Motor neuron (in vitro differentiated cells): ENCODE results near the gene ADAM12. TPM values are rescaled to one million over a fixed set of nuclear protein-coding genes. Genes with fewer than 3 reads are reported as not detected.

Source experiments
- ATAC-seq, 8 experiments: fragments of 200-7000 bp; cut with Tn5 transposase; replicated peaks in 6 of 8; 2 replicates each; pipeline ENCODE4 v1.8.0; 2021; ENCODE audit warnings: mild to moderate bottlenecking in 8 of 8, moderate library complexity in 8 of 8
- H3K27ac ChIP-seq, 2 donors: fragments of 250-450 bp; sonication (Bioruptor Pico); 2 replicates each; pipeline ENCODE4 v1.9.0; 2021; ENCODE audit warnings: antibody characterized with exemption in 2 of 2, mild to moderate bottlenecking in 2 of 2, moderate library complexity in 1 of 2
- H3K4me1 ChIP-seq, 2 donors: fragments of 250-450 bp; sonication (Bioruptor Pico); replicated peaks in 1 of 2; 2 replicates each; pipeline ENCODE4 v1.6.1; 2021; ENCODE audit warnings: antibody characterized with exemption in 2 of 2, mild to moderate bottlenecking in 2 of 2, moderate library complexity in 1 of 2
- H3K4me3 ChIP-seq, 5 donors: fragments of 250-450 bp; sonication (Bioruptor Pico); 2 replicates each; pipeline ENCODE4 v1.9.0; 2021; ENCODE audit warnings: antibody characterized with exemption in 5 of 5, mild to moderate bottlenecking in 5 of 5, moderate library complexity in 4 of 5
- WGBS, 10 experiments: fragments of 450-650 bp; shearing (Covaris generic); methylation state at CpG; one replicate each; pipeline ENCODE4 v1.0.0; 2022; 5-methylcytosine and 5-hydroxymethylcytosine counted together
- in situ Hi-C, 9 experiments: fragments of 400-800 bp; cut with MboI; loops; one replicate each; pipeline ENCODE4 v1.15.0; 2021; ENCODE audit warnings: low sequenced_read_pairs in 9 of 9, low pct_unique_long_range_greater_than_20kb in 2 of 9; ENCODE audit not compliant: unreplicated experiment in 9 of 9
- total RNA-seq, 8 experiments: library from RNA; unstranded; fragments of 300-600 nt; gene quantifications; 2 replicates each; pipeline versions ENCODE4 v1.2.3 to v1.2.4, GENCODE V29; 2022

Gene ADAM12
- total RNA-seq, 8 experiments from 2014 or later, result 0.63 to 62.9 (median 5.5) TPM

- 0 to 92% (median 67%) methylated on average over 1 to 5 of the region's 5 CpGs; no CpG with 5 or more reads in 3 of the 10 experiments for WGBS, 10 experiments
- Histone ChIP-seq H3K4me1 (peaks cover 5 to 9% of the 10 kb centered on the region in 2 donors), H3K4me3 (no peak overlapping the region), H3K27ac (no peak overlapping the region)
- ATAC-seq, result no peak
- in situ Hi-C loops, result no loop called here
These were observed 227.7 kb downstream of the ADAM12 start for GRCh38 chr10:126160571-126160970.

DNA sequence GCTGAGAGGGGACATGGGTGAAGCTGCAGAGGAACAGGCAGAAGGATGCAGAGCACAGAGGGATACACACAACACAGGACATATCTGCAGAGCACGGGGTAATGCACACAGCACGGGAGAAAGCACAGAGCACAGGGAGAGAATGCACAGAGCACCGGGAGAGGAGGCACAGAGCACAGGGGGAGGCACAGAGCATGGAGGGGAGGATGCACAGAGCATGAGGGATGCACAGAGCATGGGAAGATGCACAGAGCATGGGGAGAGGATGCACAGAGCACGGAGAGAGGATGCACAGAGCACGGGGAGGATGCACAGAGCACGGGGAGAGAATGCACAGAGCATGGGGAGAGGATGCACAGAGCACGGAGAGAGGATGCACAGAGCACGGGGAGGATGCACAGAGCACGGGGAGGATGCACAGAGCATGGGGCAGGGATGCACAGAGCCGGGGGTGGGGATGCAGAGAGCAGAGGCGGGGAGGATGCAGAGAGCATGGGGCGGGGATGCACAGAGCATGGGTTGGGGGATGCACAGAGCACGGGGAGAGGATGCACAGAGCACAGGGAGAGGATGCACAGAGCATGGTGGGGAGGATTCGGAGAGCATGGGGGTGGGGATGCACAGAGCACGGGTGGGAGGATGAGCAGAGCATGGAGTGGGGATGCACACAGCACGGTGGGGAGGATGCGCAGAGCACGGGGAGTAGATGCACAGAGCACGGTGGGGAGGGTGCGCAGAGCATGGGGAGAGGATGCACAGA is 230.0 kb downstream of the ADAM12 start:
- WGBS, 10 experiments, result 32 to 80% (median 40%) methylated on average over 1 to 5 of the region's 20 CpGs; no CpG with 5 or more reads in 5 of the 10 experiments
- Histone ChIP-seq H3K27ac (no peak overlapping the region), H3K4me1 (peaks cover 5 to 11% of the 10 kb centered on the region in 2 donors), H3K4me3 (no peak overlapping the region)
- in situ Hi-C loops, result no loop called here
- peak in 4 of 8 experiments; percentile 64 to 73 (median 71) for ATAC-seq

DNA sequence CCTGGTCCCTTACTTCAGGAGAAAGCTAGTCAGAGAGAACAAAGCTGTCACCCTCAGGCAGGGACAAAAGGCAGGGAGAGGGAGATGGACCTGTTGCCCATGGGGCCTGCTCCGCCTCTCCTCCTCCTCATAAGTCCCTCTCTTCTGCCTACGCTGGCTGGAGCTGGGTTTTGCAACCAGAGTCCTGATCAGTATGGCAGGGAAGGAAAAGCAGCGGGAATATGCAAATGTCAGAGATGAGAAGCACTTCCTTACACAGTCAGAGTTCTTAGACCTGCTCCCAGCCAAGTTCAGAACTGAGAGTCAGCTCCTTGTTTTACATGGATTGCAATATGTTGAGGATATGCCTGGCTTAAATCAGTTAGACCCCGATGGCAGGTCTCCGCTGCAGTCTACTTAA is 231.1 kb downstream of the ADAM12 start:
- in situ Hi-C loops, result no loop called here
- Histone ChIP-seq H3K4me3 (no peak overlapping the region), H3K4me1 (peaks cover 5 to 11% of the 10 kb centered on the region in 2 donors), H3K27ac (no peak overlapping the region)
- WGBS, 10 experiments, result 50 to 100% (median 62%) methylated on average over 1 to 5 of the region's 5 CpGs; no CpG with 5 or more reads in 7 of the 10 experiments
- ATAC-seq, result peak in 7 of 8 experiments; percentile 25 to 67 (median 57)

GRCh38 chr10:126156503-126156902 is 231.8 kb downstream of the ADAM12 start:
- H3K4me3 ChIP-seq, result no peak overlapping the region
- in situ Hi-C loops, result no loop called here
- H3K4me1 ChIP-seq, result peaks cover 5 to 11% of the 10 kb centered on the region in 2 donors
- peak in 1 of 8 experiments; percentile 73 for ATAC-seq
- no peak overlapping the region for H3K27ac ChIP-seq
- 31 to 100% (median 73%) methylated on average over 1 to 5 of the region's 6 CpGs; no CpG with 5 or more reads in 2 of the 10 experiments for WGBS, 10 experiments

GRCh38 chr10:126156012-126156411 is 232.3 kb downstream of the ADAM12 start:
- Histone ChIP-seq H3K27ac (no peak overlapping the region), H3K4me1 (peaks cover 5 to 11% of the 10 kb centered on the region in 2 donors), H3K4me3 (no peak overlapping the region)
- 26 to 96% (median 86%) methylated on average over 1 to 7 of the region's 7 CpGs; no CpG with 5 or more reads in 1 of the 10 experiments for WGBS, 10 experiments
- in situ Hi-C loops, result no loop called here
- peak in 1 of 8 experiments; percentile 83 for ATAC-seq

- 0 to 100% (median 50%) methylated on average over 1 to 3 of the region's 3 CpGs; no CpG with 5 or more reads in 2 of the 10 experiments for WGBS, 10 experiments
- in situ Hi-C loops, result no loop called here
- no peak overlapping the region for H3K4me3 ChIP-seq
- H3K4me1 ChIP-seq, result peaks cover 5 to 11% of the 10 kb centered on the region in 2 donors
- no peak overlapping the region for H3K27ac ChIP-seq
- no peak for ATAC-seq
These were observed 232.7 kb downstream of the ADAM12 start for GRCh38 chr10:126155528-126155927.

GRCh38 chr10:126153711-126154628 is 234.3 kb downstream of the ADAM12 start:
- H3K27ac ChIP-seq, result no peak overlapping the region
- in situ Hi-C loops, result no loop called here
- 0 to 100% (median 50%) methylated on average over 1 to 2 of the region's 2 CpGs; no CpG with 5 or more reads in 1 of the 10 experiments for WGBS, 10 experiments
- no peak overlapping the region for H3K4me3 ChIP-seq
- ATAC-seq, result no peak
- peaks cover 9 to 15% of the 10 kb centered on the region in 2 donors for H3K4me1 ChIP-seq

- ATAC-seq, result peak in 7 of 8 experiments; percentile 71 to 93 (median 87)
- H3K4me3 ChIP-seq, result no peak overlapping the region
- H3K4me1 ChIP-seq, result peaks cover 19 to 21% of the 10 kb centered on the region in 2 donors
- WGBS, 10 experiments, result 0 to 64% (median 29%) methylated on average over 1 to 7 of the region's 7 CpGs
- peak overlapping the region; percentile 12 to 43 for H3K27ac ChIP-seq
- in situ Hi-C loops, result loop anchor here in 1 of 9 experiments (25.0 kb wide), 1 partner anchor 239 kb away; the partner anchor contains the start of gene ADAM12
These were observed 240.2 kb downstream of the ADAM12 start for GRCh38 chr10:126147866-126148587.

DNA sequence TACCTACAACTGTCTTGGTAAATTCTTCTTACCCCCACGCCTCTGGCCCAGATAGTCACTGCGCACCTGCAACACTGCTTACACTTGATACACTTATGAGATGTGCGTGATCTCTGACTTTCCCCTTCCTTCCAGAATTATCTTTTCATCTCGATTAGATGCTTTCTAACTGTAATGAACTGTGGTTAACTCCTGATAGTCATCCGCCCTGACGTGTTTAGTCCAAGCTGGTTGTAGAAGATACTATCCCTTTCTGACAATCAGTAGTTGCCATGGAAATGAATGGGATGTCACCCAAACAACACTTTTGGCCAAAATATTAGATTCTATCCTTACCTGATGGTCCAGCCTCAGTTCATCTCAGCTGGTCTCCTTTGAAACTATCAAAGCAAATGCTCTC is 241.5 kb downstream of the ADAM12 start:
- in situ Hi-C loops, result loop anchor here in 1 of 9 experiments (25.0 kb wide), 1 partner anchor 241 kb away; the partner anchor contains the start of gene ADAM12
- no peak for ATAC-seq
- Histone ChIP-seq H3K4me1 (peaks cover 19 to 21% of the 10 kb centered on the region in 2 donors), H3K27ac (no peak overlapping the region), H3K4me3 (no peak overlapping the region)
- 76 to 100% (median 94%) methylated on average over 2 to 6 of the region's 6 CpGs; no CpG with 5 or more reads in 2 of the 10 experiments for WGBS, 10 experiments

DNA sequence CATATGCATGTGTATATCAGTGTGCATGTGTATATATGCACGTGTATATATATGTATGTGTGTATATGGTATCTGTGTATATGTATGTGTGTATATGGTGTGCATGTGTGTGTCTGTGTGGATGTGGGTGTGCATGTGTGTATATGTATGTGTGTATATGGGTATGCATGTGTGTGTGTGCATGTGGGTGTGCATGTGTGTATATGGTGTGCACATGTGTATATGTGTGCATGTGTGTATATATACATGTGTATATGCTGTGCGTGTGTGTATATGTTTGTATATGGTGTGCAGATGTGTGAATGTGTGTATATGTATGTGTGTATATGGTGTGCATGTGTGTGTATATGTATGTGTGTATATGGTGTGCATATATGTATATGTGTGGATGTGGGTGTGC is 245.2 kb downstream of the ADAM12 start:
- Histone ChIP-seq H3K4me1 (peaks cover 7 to 9% of the 10 kb centered on the region in 2 donors), H3K27ac (no peak overlapping the region), H3K4me3 (no peak overlapping the region)
- ATAC-seq, result no peak
- in situ Hi-C loops, result loop anchor here in 1 of 9 experiments (25.0 kb wide), 1 partner anchor 244 kb away; the partner anchor contains the start of gene ADAM12
- WGBS, 10 experiments, result 100% methylated on average over 1 to 2 of the region's 2 CpGs; no CpG with 5 or more reads in 5 of the 10 experiments

DNA sequence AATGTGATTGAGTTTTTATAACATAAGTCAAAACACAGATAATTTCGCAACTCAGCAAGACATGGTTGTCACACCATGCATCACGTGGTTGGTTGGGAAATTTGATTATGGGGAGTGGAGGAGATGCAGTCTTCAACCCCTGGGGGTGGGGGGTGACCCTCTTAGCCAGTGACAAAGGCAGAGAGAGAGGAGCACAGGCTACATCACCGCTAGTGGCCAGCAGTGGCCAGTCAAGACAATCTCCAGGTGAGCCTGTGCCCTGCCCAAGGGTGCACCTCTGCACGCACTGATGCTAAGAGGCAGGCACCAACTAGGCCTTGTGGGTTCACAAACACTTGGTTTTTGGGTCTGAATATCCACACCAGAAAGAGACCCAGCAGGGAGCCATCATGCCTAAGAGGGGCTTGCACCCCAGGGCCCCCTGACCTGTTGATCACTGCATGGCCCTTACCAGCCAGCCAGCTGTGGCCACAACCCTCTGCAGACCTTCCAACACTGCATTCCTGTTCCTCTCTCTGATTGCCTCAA is 247.5 kb downstream of the ADAM12 start:
- ATAC-seq, result no peak
- no peak overlapping the region for H3K4me3 ChIP-seq
- H3K27ac ChIP-seq, result no peak overlapping the region
- WGBS, 10 experiments, result 83 to 100% (median 95%) methylated on average over 1 to 4 of the region's 4 CpGs; no CpG with 5 or more reads in 4 of the 10 experiments
- in situ Hi-C loops, result loop anchor here in 1 of 9 experiments (25.0 kb wide), 1 partner anchor 246 kb away; the partner anchor contains the start of gene ADAM12
- H3K4me1 ChIP-seq, result peaks cover 0 to 8% of the 10 kb centered on the region in 2 donors
